ENCODE data around the gene USP27X.

GRCh38 chrX:49856819-49857218 is 22.5 kb upstream of the USP27X start:
- TF ChIP-seq POLR2A (IDR thresholded peaks at IDR 0.05; ENCODE audit: low read length) (no peak), GATA1 (IDR thresholded peaks at IDR 0.05; ENCODE audit: low read depth, low read length) (no peak)
